Mesodermal cell (in vitro differentiated cells): Measurements from ENCODE around the gene CASZ1.

Experiments
- H3K27ac ChIP-seq: 2 replicates; pipeline ENCODE4 v1.7.0; 2013; ENCODE audit warnings: mild to moderate bottlenecking, low read depth, low read length, moderate library complexity; ENCODE audit not compliant: severe bottlenecking
- H3K36me3 ChIP-seq: 2 replicates; pipeline ENCODE4 v1.7.1; 2013; ENCODE audit warnings: mild to moderate bottlenecking, low read length, moderate library complexity; ENCODE audit not compliant: control insufficient read depth, insufficient read depth
- H3K4me1 ChIP-seq: one replicate; pipeline ENCODE4 v1.7.1; 2013; ENCODE audit warnings: mild to moderate bottlenecking, low read length; ENCODE audit not compliant: insufficient read depth, control insufficient read depth, poor library complexity, severe bottlenecking
- H3K4me3 ChIP-seq: 2 replicates; pipeline ENCODE4 v1.7.0; 2013; ENCODE audit warnings: low read length, control low read depth, mild to moderate bottlenecking; ENCODE audit not compliant: insufficient read depth, poor library complexity, severe bottlenecking; ENCODE audit errors: extremely low read depth
- H3K9me3 ChIP-seq: 2 replicates; pipeline ENCODE4 v1.7.1; 2013; ENCODE audit warnings: mild to moderate bottlenecking, low read length, moderate library complexity; ENCODE audit not compliant: control insufficient read depth
- WGBS, 2 experiments: methylation state at CpG; one replicate each; pipeline ENCODE4 v1.1.5; 2013; ENCODE audit warnings: missing lambda C conversion rate in 2 of 2; ENCODE audit not compliant: insufficient coverage in 2 of 2; 5-methylcytosine and 5-hydroxymethylcytosine counted together

CASZ1 gene

GRCh38 chr1:10679496-10680220, 116.8 kb downstream of the CASZ1 start:
- WGBS, 2 experiments, result 17 to 41% methylated on average over 4 to 7 of the region's 9 CpGs
- no peak overlapping the region for H3K27ac ChIP-seq
- H3K36me3 ChIP-seq, result no peaks in the 10 kb centered on the region
- no peak overlapping the region for H3K4me3 ChIP-seq
- no peaks in the 10 kb centered on the region for H3K9me3 ChIP-seq
- H3K4me1 ChIP-seq, result peaks cover 39% of the 10 kb centered on the region

- no peaks in the 10 kb centered on the region for H3K36me3 ChIP-seq
- no peaks in the 10 kb centered on the region for H3K9me3 ChIP-seq
- WGBS, 2 experiments, result 72 to 85% methylated on average over 10 to 11 of the region's 11 CpGs
- peaks cover 39% of the 10 kb centered on the region for H3K4me1 ChIP-seq
- no peak overlapping the region for H3K27ac ChIP-seq
- no peak overlapping the region for H3K4me3 ChIP-seq
These were observed 117.6 kb downstream of the CASZ1 start for GRCh38 chr1:10678852-10679251.

GRCh38 chr1:10678402-10678801, 118.0 kb downstream of the CASZ1 start:
- Histone ChIP-seq H3K36me3 (no peaks in the 10 kb centered on the region), H3K4me3 (no peak overlapping the region), H3K9me3 (no peaks in the 10 kb centered on the region), H3K4me1 (peaks cover 39% of the 10 kb centered on the region), H3K27ac (no peak overlapping the region)
- WGBS, 2 experiments, result 74 to 93% methylated on average over 15 to 18 of the region's 23 CpGs

- H3K9me3 ChIP-seq, result no peaks in the 10 kb centered on the region
- no peaks in the 10 kb centered on the region for H3K36me3 ChIP-seq
- no peak overlapping the region for H3K4me3 ChIP-seq
- 77 to 78% methylated on average over 24 to 25 of the region's 27 CpGs for WGBS, 2 experiments
- H3K27ac ChIP-seq, result no peak overlapping the region
- H3K4me1 ChIP-seq, result peaks cover 39% of the 10 kb centered on the region
These were observed 118.7 kb downstream of the CASZ1 start for GRCh38 chr1:10677491-10678391.

GRCh38 chr1:10676963-10677362, 119.5 kb downstream of the CASZ1 start:
- WGBS, 2 experiments, result 58 to 72% methylated on average over 6 to 8 of the region's 13 CpGs
- Histone ChIP-seq H3K27ac (no peak overlapping the region), H3K4me3 (no peak overlapping the region), H3K4me1 (peaks cover 31% of the 10 kb centered on the region), H3K9me3 (no peaks in the 10 kb centered on the region), H3K36me3 (no peaks in the 10 kb centered on the region)

GRCh38 chr1:10675813-10676212, 120.6 kb downstream of the CASZ1 start:
- H3K27ac ChIP-seq, result no peak overlapping the region
- peaks cover 26% of the 10 kb centered on the region for H3K4me1 ChIP-seq
- H3K36me3 ChIP-seq, result no peaks in the 10 kb centered on the region
- 88 to 100% methylated on average over 3 to 5 of the region's 5 CpGs for WGBS, 2 experiments
- no peak overlapping the region for H3K4me3 ChIP-seq
- H3K9me3 ChIP-seq, result no peaks in the 10 kb centered on the region

GRCh38 chr1:10674700-10675609, 121.5 kb downstream of the CASZ1 start:
- H3K27ac ChIP-seq, result no peak overlapping the region
- 92 to 95% methylated on average over 23 to 29 of the region's 29 CpGs for WGBS, 2 experiments
- H3K4me1 ChIP-seq, result peaks cover 20% of the 10 kb centered on the region

GRCh38 chr1:10674222-10674621, 122.2 kb downstream of the CASZ1 start:
- no peaks in the 10 kb centered on the region for H3K36me3 ChIP-seq
- no peak overlapping the region for H3K27ac ChIP-seq
- no peak overlapping the region for H3K4me3 ChIP-seq
- no peaks in the 10 kb centered on the region for H3K9me3 ChIP-seq
- peaks cover 18% of the 10 kb centered on the region for H3K4me1 ChIP-seq
- WGBS, 2 experiments, result 92 to 94% methylated on average over 10 to 15 of the region's 16 CpGs

More at GRCh38 chr1:10674700-10675609, 121.5 kb downstream of the CASZ1 start:
- no peaks in the 10 kb centered on the region for H3K36me3 ChIP-seq
- no peaks in the 10 kb centered on the region for H3K9me3 ChIP-seq
- no peak overlapping the region for H3K4me3 ChIP-seq

- Histone ChIP-seq H3K4me1 (peaks cover 19% of the 10 kb centered on the region), H3K27ac (no peak overlapping the region), H3K9me3 (no peaks in the 10 kb centered on the region), H3K4me3 (no peak overlapping the region), H3K36me3 (no peaks in the 10 kb centered on the region)
- 93% methylated on average over 6 to 7 of the region's 19 CpGs for WGBS, 2 experiments
These were observed 123.2 kb downstream of the CASZ1 start for GRCh38 chr1:10673109-10673711.
